ENCODE results near the gene EIF3I. TPM values are rescaled to one million over a fixed set of nuclear protein-coding genes. Genes with fewer than 3 reads are reported as not detected.

Gene EIF3I
- total RNA-seq, 1 experiment from 2014 or later: 222 TPM

DNA sequence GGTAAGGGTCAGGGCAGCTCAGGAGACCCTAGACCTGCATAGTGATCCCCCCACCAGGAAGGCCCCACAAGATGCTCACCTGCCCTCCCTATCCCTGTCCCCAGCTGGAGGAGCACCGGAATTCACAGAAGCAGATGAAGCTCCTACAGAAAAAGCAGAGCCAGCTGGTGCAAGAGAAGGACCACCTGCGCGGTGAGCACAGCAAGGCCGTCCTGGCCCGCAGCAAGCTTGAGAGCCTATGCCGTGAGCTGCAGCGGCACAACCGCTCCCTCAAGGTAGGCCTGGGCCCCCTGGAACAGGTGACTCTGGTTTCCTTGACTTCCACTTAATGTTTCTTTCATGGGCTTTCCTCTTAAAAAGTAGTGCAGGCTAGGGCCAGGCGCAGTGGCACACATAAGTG is 34.4 kb upstream of the EIF3I start:
- no peaks in the 10 kb centered on the region for H3K23me2 ChIP-seq (ENCODE audit: insufficient read length, low read depth, low read length, poor library complexity, severe bottlenecking)
- no peaks in the 10 kb centered on the region for H3K79me2 ChIP-seq (ENCODE audit: insufficient read depth, low read length)
- H4K91ac ChIP-seq (ENCODE audit: insufficient read length, low read depth, low read length): no peak overlapping the region
- TF ChIP-seq, protein P1, sequence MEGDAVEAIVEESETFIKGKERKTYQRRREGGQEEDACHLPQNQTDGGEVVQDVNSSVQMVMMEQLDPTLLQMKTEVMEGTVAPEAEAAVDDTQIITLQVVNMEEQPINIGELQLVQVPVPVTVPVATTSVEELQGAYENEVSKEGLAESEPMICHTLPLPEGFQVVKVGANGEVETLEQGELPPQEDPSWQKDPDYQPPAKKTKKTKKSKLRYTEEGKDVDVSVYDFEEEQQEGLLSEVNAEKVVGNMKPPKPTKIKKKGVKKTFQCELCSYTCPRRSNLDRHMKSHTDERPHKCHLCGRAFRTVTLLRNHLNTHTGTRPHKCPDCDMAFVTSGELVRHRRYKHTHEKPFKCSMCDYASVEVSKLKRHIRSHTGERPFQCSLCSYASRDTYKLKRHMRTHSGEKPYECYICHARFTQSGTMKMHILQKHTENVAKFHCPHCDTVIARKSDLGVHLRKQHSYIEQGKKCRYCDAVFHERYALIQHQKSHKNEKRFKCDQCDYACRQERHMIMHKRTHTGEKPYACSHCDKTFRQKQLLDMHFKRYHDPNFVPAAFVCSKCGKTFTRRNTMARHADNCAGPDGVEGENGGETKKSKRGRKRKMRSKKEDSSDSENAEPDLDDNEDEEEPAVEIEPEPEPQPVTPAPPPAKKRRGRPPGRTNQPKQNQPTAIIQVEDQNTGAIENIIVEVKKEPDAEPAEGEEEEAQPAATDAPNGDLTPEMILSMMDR (conservative IDR thresholded peaks at IDR 0.05): no peak
- no peak overlapping the region for H2AK5ac ChIP-seq (ENCODE audit: insufficient read length, low read length)
- H4K8ac ChIP-seq (replicated peaks; ENCODE audit: insufficient read length, low read depth, low read length): no peak overlapping the region
- H3K4me3 Mint-ChIP-seq: no peak overlapping the region
- H3K27ac Mint-ChIP-seq: no peak overlapping the region
- H3K4me2 ChIP-seq (ENCODE audit: insufficient read depth, insufficient read length, low read length): no peak overlapping the region
- no peak overlapping the region for H2AFZ ChIP-seq (ENCODE audit: low read length)
- peaks cover 68 to 87% (median 86%) of the 10 kb centered on the region in 3 experiments for H3K36me3 Mint-ChIP-seq (ENCODE audit: insufficient read depth in 1 of 3, low read depth in 3 of 3)
- H3K4ac ChIP-seq (ENCODE audit: low read depth, low read length): no peak overlapping the region
- H2BK12ac ChIP-seq (ENCODE audit: insufficient read length, low read depth, low read length): no peak overlapping the region
- H3K27me3 Mint-ChIP-seq (ENCODE audit: low read depth): no peaks in the 10 kb centered on the region
- H2BK20ac ChIP-seq (ENCODE audit: low read depth, low read length, poor library complexity, severe bottlenecking): no peak overlapping the region
- no peak overlapping the region for H3K14ac ChIP-seq (ENCODE audit: insufficient read depth, low read length)
- no peak overlapping the region for H4K5ac ChIP-seq (ENCODE audit: insufficient read length, low read depth, low read length)
- H3K27ac ChIP-seq (ENCODE audit: insufficient read length, low read depth, low read length): no peak overlapping the region
- H3K9ac ChIP-seq (ENCODE audit: extremely low read depth, insufficient read length, low read length): no peak overlapping the region
- no peak overlapping the region for H2BK120ac ChIP-seq (ENCODE audit: low read depth, low read length, poor library complexity, severe bottlenecking)
- no peaks in the 10 kb centered on the region for H3K9me3 ChIP-seq (ENCODE audit: control insufficient read depth, low read depth, low read length)
- no peak overlapping the region for H2BK15ac ChIP-seq (ENCODE audit: low read depth, low read length)
- H3K56ac ChIP-seq (ENCODE audit: insufficient read length, low read depth, low read length): no peak overlapping the region
- no peak overlapping the region for H3K18ac ChIP-seq (ENCODE audit: insufficient read length, low read depth, low read length)
- DNase-seq: no peak
- H3K4me1 ChIP-seq (ENCODE audit: insufficient read depth, low read length): no peaks in the 10 kb centered on the region
- no peak overlapping the region for H2BK5ac ChIP-seq (ENCODE audit: insufficient read length, low read length)
- no peaks in the 10 kb centered on the region for H3K9me3 Mint-ChIP-seq
- no peaks in the 10 kb centered on the region for H4K20me1 ChIP-seq (ENCODE audit: control insufficient read depth, insufficient read depth, insufficient read length)
- peaks cover 3% of the 10 kb centered on the region for H3K79me1 ChIP-seq (ENCODE audit: insufficient read depth, low read depth, low read length, poor library complexity, severe bottlenecking)
- H3K27me3 ChIP-seq (ENCODE audit: insufficient read depth, low read length): no peaks in the 10 kb centered on the region
- no peak overlapping the region for H3T11ph ChIP-seq (ENCODE audit: low read length)
- H3K4me1 Mint-ChIP-seq: no peaks in the 10 kb centered on the region; a peak in 1 of 4 replicates
- H3K23ac ChIP-seq (ENCODE audit: insufficient read length, low read depth, low read length): no peak overlapping the region
- WGBS (ENCODE audit: extremely low coverage, insufficient read length, low lambda C conversion rate): no CpG with 5 or more reads among the region's 9 CpGs

Measured in H9 (cell line).